HepG2 (cell line): ENCODE measurements around the gene PFKL. TPM values are rescaled to one million over a fixed set of nuclear protein-coding genes. Genes with fewer than 3 reads are reported as not detected.

ENCODE experiments used
- ATAC-seq: fragments of 200-7000 bp; cut with Tn5 transposase; 3 replicates; pipeline ENCODE4 v1.9.1; 2020; ENCODE audit warnings: mild to moderate bottlenecking, moderate library complexity
- BruUV-seq: library from RNA; stranded (reverse); fragments of 400-500 nt; replicated peaks from 2 replicates; lab custom pipeline; 2021; lab: Mats Ljungman, UMichigan
- CTCF ChIA-PET: fragments of 300-600 bp; formaldehyde crosslinking; extraction: SDS; loops from one replicate; lab custom pipeline; 2021; ENCODE audit warnings: low total read pairs, inconsistent platforms, low intra/inter-chr PET ratio; lab: Yijun Ruan, JAX
- POLR2A ChIA-PET: fragments of 350-600 bp; sonication (Branson Sonifier 250); formaldehyde crosslinking; loops from one replicate; lab custom pipeline; 2020; ENCODE audit warnings: antibody characterized with exemption, inconsistent platforms; lab: Yijun Ruan, JAX
- DNase-seq: peaks from one replicate; pipeline ENCODE4 v3.0.0-alpha.2; 2015; ENCODE audit warnings: low spot score
- FAIRE-seq: peaks from 3 replicates; lab custom pipeline; 2011; peaks lifted over from hg19 to GRCh38; lab: Jason Lieb, UNC
- H2AFZ ChIP-seq: one replicate; pipeline ENCODE4 v1.6.1; 2011; ENCODE audit warnings: low read length, inconsistent platforms
- H3K27ac ChIP-seq: fragments of 300-600 bp; 3 replicates; pipeline ENCODE4 v1.8.0; 2011; ENCODE audit warnings: mixed run types, mild to moderate bottlenecking, mixed read lengths, low read length, inconsistent platforms; ENCODE audit not compliant: insufficient read depth; ENCODE audit errors: extremely low read length
- H3K27me3 ChIP-seq, 2 experiments: fragments of 200-600 bp in 1 of 2; 2 replicates in 1 of 2; 3 replicates in 1 of 2; pipeline versions ENCODE4 v1.6.0 to v1.8.0; 2011; ENCODE audit warnings: low read length in 2 of 2, mild to moderate bottlenecking in 2 of 2, moderate library complexity in 2 of 2, inconsistent platforms in 1 of 2; ENCODE audit not compliant: insufficient read depth in 2 of 2, control insufficient read depth in 1 of 2
- H3K36me3 ChIP-seq, 2 experiments: fragments of 200-600 bp in 1 of 2; replicated peaks in 1 of 2; 2 replicates in 1 of 2; 3 replicates in 1 of 2; pipeline versions ENCODE4 v1.5.1 to v1.8.0; 2011; ENCODE audit warnings: low read length in 2 of 2, inconsistent platforms in 1 of 2; ENCODE audit not compliant: insufficient read depth in 2 of 2, control insufficient read depth in 1 of 2
- H3K4me1 ChIP-seq: 2 replicates; pipeline ENCODE4 v1.5.1; 2012; ENCODE audit warnings: low read length, inconsistent platforms; ENCODE audit not compliant: insufficient read depth
- H3K4me2 ChIP-seq: 2 replicates; pipeline ENCODE4 v1.6.0; 2011; ENCODE audit warnings: low read depth, low read length, inconsistent platforms
- H3K4me3 ChIP-seq, 3 experiments: fragments of 200-600 bp in 1 of 3; sonication (generic), shearing (Covaris generic) in 1 of 3; replicated peaks in 1 of 3; 2 replicates each; pipeline ENCODE4 v1.5.1; 2011 to 2016; ENCODE audit warnings: low read length in 3 of 3, inconsistent platforms in 2 of 3, low read depth in 2 of 3, mild to moderate bottlenecking in 2 of 3, control low read depth in 1 of 3, mixed read lengths in 1 of 3; ENCODE audit not compliant: insufficient read depth in 1 of 3
- H3K79me2 ChIP-seq: one replicate; pipeline ENCODE4 v1.6.1; 2011; ENCODE audit warnings: low read length, inconsistent platforms; ENCODE audit not compliant: insufficient read depth
- H3K9ac ChIP-seq: 2 replicates; pipeline ENCODE4 v1.6.0; 2011; ENCODE audit warnings: mild to moderate bottlenecking, low read depth, low read length, inconsistent platforms; ENCODE audit not compliant: insufficient read depth
- H3K9me3 ChIP-seq: 2 replicates; pipeline ENCODE4 v1.5.1; 2012; ENCODE audit warnings: mild to moderate bottlenecking, low read length
- H4K20me1 ChIP-seq: 2 replicates; pipeline ENCODE4 v1.6.0; 2011; ENCODE audit warnings: inconsistent platforms, mild to moderate bottlenecking, low read length, moderate library complexity; ENCODE audit not compliant: insufficient read depth
- CEBPB ChIP-seq: IDR thresholded peaks from 2 replicates; pipeline ENCODE4 v1.6.1; 2011; ENCODE audit warnings: low read depth, low read length, improper control_type of control experiment, borderline replicate concordance
- CEBPG ChIP-seq: IDR thresholded peaks from 2 replicates; pipeline ENCODE4 v1.6.1; 2016
- ETV5 ChIP-seq: IDR thresholded peaks from 2 replicates; pipeline ENCODE4 v1.6.1; 2018; ENCODE audit warnings: missing biosample characterization, missing genetic modification reagents, inconsistent platforms, borderline replicate concordance
- GRHL1 ChIP-seq: sonication (generic); formaldehyde crosslinking; conservative IDR thresholded peaks from 2 replicates; pipeline ENCODE4 v1.8.0; 2022; ENCODE audit warnings: missing genetic modification reagents
- HDAC2 ChIP-seq: sonication (generic); formaldehyde crosslinking; IDR thresholded peaks from 2 replicates; pipeline ENCODE4 v1.4.0; 2020; ENCODE audit warnings: missing genetic modification reagents
- HINFP ChIP-seq: sonication (generic); formaldehyde crosslinking; IDR thresholded peaks from 2 replicates; pipeline ENCODE4 v1.4.0; 2020; ENCODE audit warnings: low read depth, mild to moderate bottlenecking, missing genetic modification reagents
- KLF11 ChIP-seq: IDR thresholded peaks from 2 replicates; pipeline ENCODE4 v1.6.1; 2016; ENCODE audit warnings: missing compliant biosample characterization
- NBN ChIP-seq: fragments of 450-650 bp; conservative IDR thresholded peaks from 2 replicates; pipeline ENCODE4 v1.6.1; 2017
- RNF219 ChIP-seq: sonication (generic); formaldehyde crosslinking; IDR thresholded peaks from 2 replicates; pipeline ENCODE4 v1.5.0; 2020; ENCODE audit warnings: mild to moderate bottlenecking, missing genetic modification reagents
- THRA ChIP-seq: sonication (generic); formaldehyde crosslinking; IDR thresholded peaks from 2 replicates; pipeline ENCODE4 v1.4.0; 2020; ENCODE audit warnings: missing genetic modification reagents, borderline replicate concordance
- ZBTB33 ChIP-seq: sonication (generic); formaldehyde crosslinking; IDR thresholded peaks from 2 replicates; pipeline ENCODE4 v1.4.0; 2020; ENCODE audit warnings: missing genetic modification reagents
- ZNF382 ChIP-seq: sonication (generic); formaldehyde crosslinking; IDR thresholded peaks from 2 replicates; pipeline ENCODE4 v1.5.0; 2020; ENCODE audit warnings: missing genetic modification reagents, mild to moderate bottlenecking, borderline replicate concordance
- ZNF556 ChIP-seq: sonication (generic); formaldehyde crosslinking; IDR thresholded peaks from 2 replicates; pipeline ENCODE4 v1.4.0; 2020; ENCODE audit warnings: mild to moderate bottlenecking, missing genetic modification reagents, borderline replicate concordance
- ZNF572 ChIP-seq: sonication (generic); formaldehyde crosslinking; IDR thresholded peaks from 2 replicates; pipeline ENCODE4 v1.5.1; 2020; ENCODE audit warnings: mild to moderate bottlenecking, missing genetic modification reagents
- ZSCAN22 ChIP-seq: sonication (generic); formaldehyde crosslinking; IDR thresholded peaks from 2 replicates; pipeline ENCODE4 v1.4.0; 2020; ENCODE audit warnings: mild to moderate bottlenecking, missing genetic modification reagents
- WGBS: methylation state at CpG from one replicate; pipeline ENCODE4 v1.1.6; 2017; ENCODE audit warnings: low lambda C conversion rate; 5-methylcytosine and 5-hydroxymethylcytosine counted together
- in situ Hi-C: cut with HindIII; loops from 2 replicates; pipeline ENCODE4 v1.10.0; 2017; ENCODE audit warnings: low pct_unique_long_range_greater_than_20kb; ENCODE audit not compliant: extremely low pct_ligation_motif_present
- intact Hi-C: fragments of 100-400 bp; cut with micrococcal nuclease; formaldehyde crosslinking; loops from one replicate; pipeline ENCODE4 v1.10.0; 2022; ENCODE audit not compliant: unreplicated experiment
- polyA plus RNA-seq, 8 experiments: library from polyadenylated mRNA; depleted of rRNA in 3 of 8; stranded (reverse) in 7 of 8; unstranded in 1 of 8; fragments of >200 nt; fragmentation: Illumina TruSeq in 4 of 8; extraction: Trizol in 4 of 8; gene quantifications; 2 replicates each; pipeline versions ENCODE4 v1.2.1 to v1.2.3, GENCODE V29; 2011 to 2016; ENCODE audit warnings: low read depth in 4 of 8, missing spikeins in 1 of 8, mixed read lengths in 1 of 8; ENCODE audit not compliant: insufficient read depth in 1 of 8
- total RNA-seq, 5 experiments: library from RNA; depleted of rRNA; stranded (reverse); fragments of >200 nt; fragmentation: Illumina TruSeq; extraction: Trizol; gene quantifications; 2 replicates each; pipeline ENCODE4 v1.2.3, GENCODE V29; 2016; ENCODE audit warnings: low read depth in 1 of 5

Gene PFKL
- total and polyA plus RNA-seq, 2 of the 13 experiments (the other 11 are each of a cell fraction or from before 2014, with no cell fraction given): 92.8 to 106 TPM

- ATAC-seq (no peak), DNase-seq (no peak), FAIRE-seq (no peak)
- Histone ChIP-seq H3K9ac (no peak within 1 kb of the TSS), H3K27ac (no peak within 1 kb of the TSS), H3K4me1 (peaks cover 22% of the 10 kb centered on the region), H4K20me1 (no peaks in the 10 kb centered on the region), H3K9me3 (no peaks in the 10 kb centered on the region), H3K36me3 (no peaks in the 10 kb centered on the region), H3K4me2 (no peak within 1 kb of the TSS), H3K27me3 (peaks cover 6 to 17% of the 10 kb centered on the region in 2 experiments; a peak in 4 of 5 replicates), H2AFZ (no peak within 1 kb of the TSS), H3K4me3 (no peak within 1 kb of the TSS), H3K79me2 (no peaks in the 10 kb centered on the region)
- 28% methylated on average over 6 of the region's 21 CpGs for WGBS
- in situ Hi-C loops: no loop called here
- no TSS peak for BruUV-seq
- ChIA-PET CTCF (no interaction called here), POLR2A (interaction anchor here (1.2 kb wide), 1 partner anchor 14 kb away, joined by 3 read pairs; the partner anchor contains the start of gene CFAP410)
- intact Hi-C loops: no loop called here
- TF ChIP-seq KLF11 (CRISPR knock-in tag): no peak
- TF ChIP-seq ZSCAN22 (CRISPR knock-in tag): no peak
- TF ChIP-seq RNF219 (CRISPR knock-in tag): no peak
- no peak for TF ChIP-seq HINFP
- no peak for TF ChIP-seq ETV5 (CRISPR knock-in tag)
- TF ChIP-seq CEBPB: peak; percentile 70; the same call in 1 of the 2 replicates
- peak; percentile 100 for TF ChIP-seq ZNF556 (CRISPR knock-in tag)
- no peak for TF ChIP-seq THRA (CRISPR knock-in tag)
- no peak for TF ChIP-seq HDAC2
- TF ChIP-seq ZNF382: no peak
- TF ChIP-seq ZBTB33 (CRISPR knock-in tag): 0 out of 2 replicates have a peak, but pooled peaks have one; percentile 24
- TF ChIP-seq NBN: no peak
- TF ChIP-seq ZNF572 (CRISPR knock-in tag): no peak
- no peak for TF ChIP-seq GRHL1 (CRISPR knock-in tag)
- TF ChIP-seq CEBPG: peak; percentile 54
Observed at GRCh38 chr21:44353191-44353970, 53.5 kb downstream of the PFKL start, which contains the start of gene TRPM2. Gene TRPM2 (plus strand): TSS chr21:44353621. CDS start chr21:44353701, 80 bp downstream.
